ENCODE measurements around the gene MYO7A. TPM values are rescaled to one million over a fixed set of nuclear protein-coding genes. Genes with fewer than 3 reads are reported as not detected.
A peak's percentile ranks its signal among the peaks of the same experiment; 100 is the strongest.

MYO7A gene
- total RNA-seq, 1 donor, result under 0.01 TPM

DNA sequence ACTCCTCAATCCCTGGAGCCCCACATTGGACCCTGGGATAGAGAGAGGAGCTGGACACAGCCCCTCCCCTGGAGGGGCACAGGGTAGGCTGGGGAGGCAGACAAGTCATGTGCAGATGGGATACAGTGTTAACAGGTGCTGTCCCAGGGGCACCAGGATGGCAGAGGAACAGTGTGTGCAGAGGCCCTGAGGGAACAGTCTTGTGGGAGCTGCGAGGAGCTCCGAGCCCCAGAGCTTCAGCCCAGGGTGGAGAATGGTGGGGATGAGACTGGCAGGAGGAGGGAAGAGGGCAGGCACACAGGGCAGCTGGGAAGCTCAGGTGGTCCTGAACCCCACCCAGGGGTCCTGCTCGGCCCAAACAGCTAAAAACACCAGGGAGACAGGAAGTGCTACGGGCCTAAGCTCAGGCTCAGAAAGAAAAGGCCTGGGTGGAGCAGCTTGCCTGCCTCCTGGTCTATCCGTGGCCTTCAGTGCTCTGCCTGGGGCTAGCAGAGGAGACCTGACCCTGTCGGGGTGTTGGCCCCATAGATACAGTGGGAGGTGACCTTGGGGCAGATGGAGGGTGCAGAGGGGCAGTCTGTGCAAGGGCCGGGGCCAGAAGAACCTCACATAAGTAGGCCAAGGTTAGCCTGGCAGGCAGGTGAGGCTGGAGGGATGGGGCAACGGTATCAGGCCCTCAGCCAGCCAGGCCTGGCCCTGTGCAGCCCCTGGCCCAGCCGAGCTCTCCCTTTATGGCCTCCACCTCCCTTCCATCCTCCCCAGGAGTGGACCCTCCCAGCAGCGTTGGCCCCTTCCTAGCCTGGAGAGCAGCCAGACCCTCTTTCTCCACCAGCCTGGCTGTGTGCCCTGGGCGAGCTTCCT, 45.8 kb upstream of the MYO7A start:
- Histone ChIP-seq H3K27me3 (ENCODE audit: insufficient read depth, low read length) (no peaks in the 10 kb centered on the region), H4K20me1 (ENCODE audit: insufficient read depth, low read length) (no peaks in the 10 kb centered on the region), H3K4me2 (ENCODE audit: insufficient read depth, low read length) (no peak overlapping the region), H3K36me3 (ENCODE audit: insufficient read depth, low read length) (no peaks in the 10 kb centered on the region), H3K4me3 (ENCODE audit: insufficient read depth, low read length) (no peak overlapping the region), H2AFZ (ENCODE audit: low read length) (peak overlapping the region; percentile 76), H3K27ac (ENCODE audit: low read depth, low read length) (peak overlapping the region; percentile 54), H3K4me1 (ENCODE audit: insufficient read depth, low read length) (peaks cover 23% of the 10 kb centered on the region), H3K9me3 (ENCODE audit: low read depth, low read length) (no peaks in the 10 kb centered on the region), H3K79me2 (ENCODE audit: insufficient read depth, low read length) (peaks cover 51% of the 10 kb centered on the region)
- TF ChIP-seq CTCF (IDR thresholded peaks at IDR 0.05; ENCODE audit: extremely low read depth, low read depth, low read length), result no peak
- peak; percentile 60 for DNase-seq (ENCODE audit: insufficient read length, low spot score, missing footprints)

DNA sequence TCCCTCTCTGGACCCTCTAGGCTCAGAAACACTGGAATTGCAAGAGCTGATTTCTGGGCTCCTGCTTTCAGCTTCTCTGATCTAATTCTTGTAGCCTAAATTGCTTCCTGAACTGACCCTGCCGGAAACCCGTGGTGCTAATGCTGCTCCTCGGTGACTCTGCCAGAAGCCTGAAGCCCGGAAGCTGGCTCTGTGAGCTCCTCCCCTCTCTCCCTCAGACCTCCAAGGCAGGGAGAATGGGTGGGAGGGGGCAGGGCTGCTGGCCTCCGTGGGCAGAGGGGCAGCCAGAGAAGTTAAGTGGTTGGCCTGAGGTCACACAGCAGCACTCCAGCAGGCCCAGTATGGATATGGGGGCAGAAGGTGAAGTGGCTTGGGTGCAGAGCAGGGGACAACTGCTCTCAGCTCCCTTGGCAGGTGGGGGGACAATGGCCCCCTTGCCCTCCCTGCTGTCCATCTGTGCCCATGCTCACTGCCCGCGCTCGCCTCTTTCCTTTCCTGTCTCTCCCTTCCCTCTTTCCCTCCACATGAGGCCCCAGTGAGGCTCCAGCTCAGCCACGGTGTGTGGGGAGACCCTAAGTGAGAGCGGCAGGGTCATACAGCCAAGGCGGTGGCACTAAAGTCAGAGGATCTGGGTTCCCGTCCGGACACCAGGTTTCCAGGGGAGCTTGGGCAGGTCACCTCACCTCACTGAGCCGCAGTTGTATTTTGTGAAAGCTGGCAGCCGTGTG, 45.0 kb upstream of the MYO7A start:
- TF ChIP-seq CTCF (IDR thresholded peaks at IDR 0.05; ENCODE audit: extremely low read depth, low read depth, low read length), result no peak
- peak; percentile 95 for DNase-seq (ENCODE audit: insufficient read length, low spot score, missing footprints)

GRCh38 chr11:77083566-77084245, 44.3 kb upstream of the MYO7A start:
- no peaks in the 10 kb centered on the region for H3K36me3 ChIP-seq (ENCODE audit: insufficient read depth, low read length)
- no peaks in the 10 kb centered on the region for H3K27me3 ChIP-seq (ENCODE audit: insufficient read depth, low read length)
- H3K4me3 ChIP-seq (ENCODE audit: insufficient read depth, low read length), result no peak overlapping the region
- H3K9me3 ChIP-seq (ENCODE audit: low read depth, low read length), result no peaks in the 10 kb centered on the region
- no peak for TF ChIP-seq CTCF (IDR thresholded peaks at IDR 0.05; ENCODE audit: extremely low read depth, low read depth, low read length)
- no peak overlapping the region for H2AFZ ChIP-seq (ENCODE audit: low read length)
- H3K4me2 ChIP-seq (ENCODE audit: insufficient read depth, low read length), result no peak overlapping the region
- peaks cover 23% of the 10 kb centered on the region for H3K4me1 ChIP-seq (ENCODE audit: insufficient read depth, low read length)
- no peak overlapping the region for H3K27ac ChIP-seq (ENCODE audit: low read depth, low read length)
- DNase-seq (ENCODE audit: insufficient read length, low spot score, missing footprints), result peak; percentile 65
- H3K79me2 ChIP-seq (ENCODE audit: insufficient read depth, low read length), result peaks cover 40% of the 10 kb centered on the region
- H4K20me1 ChIP-seq (ENCODE audit: insufficient read depth, low read length), result no peaks in the 10 kb centered on the region

More for the DNA sequence above, 45.0 kb upstream of the MYO7A start:
- Histone ChIP-seq H3K4me2 (ENCODE audit: insufficient read depth, low read length) (no peak overlapping the region), H3K27ac (ENCODE audit: low read depth, low read length) (peak overlapping the region; percentile 54), H3K36me3 (ENCODE audit: insufficient read depth, low read length) (no peaks in the 10 kb centered on the region), H3K4me1 (ENCODE audit: insufficient read depth, low read length) (peaks cover 23% of the 10 kb centered on the region), H3K9me3 (ENCODE audit: low read depth, low read length) (no peaks in the 10 kb centered on the region), H3K27me3 (ENCODE audit: insufficient read depth, low read length) (no peaks in the 10 kb centered on the region), H4K20me1 (ENCODE audit: insufficient read depth, low read length) (no peaks in the 10 kb centered on the region), H2AFZ (ENCODE audit: low read length) (peak overlapping the region; percentile 76), H3K79me2 (ENCODE audit: insufficient read depth, low read length) (peaks cover 47% of the 10 kb centered on the region), H3K4me3 (ENCODE audit: insufficient read depth, low read length) (no peak overlapping the region)
